ENCODE data around the gene LAD1. TPM values are rescaled to one million over a fixed set of nuclear protein-coding genes. Genes with fewer than 3 reads are reported as not detected.
A peak's percentile ranks its signal among the peaks of the same experiment; 100 is the strongest.

The LAD1 gene
- total RNA-seq, 1 donor from 2014 or later: 12.4 TPM

DNA sequence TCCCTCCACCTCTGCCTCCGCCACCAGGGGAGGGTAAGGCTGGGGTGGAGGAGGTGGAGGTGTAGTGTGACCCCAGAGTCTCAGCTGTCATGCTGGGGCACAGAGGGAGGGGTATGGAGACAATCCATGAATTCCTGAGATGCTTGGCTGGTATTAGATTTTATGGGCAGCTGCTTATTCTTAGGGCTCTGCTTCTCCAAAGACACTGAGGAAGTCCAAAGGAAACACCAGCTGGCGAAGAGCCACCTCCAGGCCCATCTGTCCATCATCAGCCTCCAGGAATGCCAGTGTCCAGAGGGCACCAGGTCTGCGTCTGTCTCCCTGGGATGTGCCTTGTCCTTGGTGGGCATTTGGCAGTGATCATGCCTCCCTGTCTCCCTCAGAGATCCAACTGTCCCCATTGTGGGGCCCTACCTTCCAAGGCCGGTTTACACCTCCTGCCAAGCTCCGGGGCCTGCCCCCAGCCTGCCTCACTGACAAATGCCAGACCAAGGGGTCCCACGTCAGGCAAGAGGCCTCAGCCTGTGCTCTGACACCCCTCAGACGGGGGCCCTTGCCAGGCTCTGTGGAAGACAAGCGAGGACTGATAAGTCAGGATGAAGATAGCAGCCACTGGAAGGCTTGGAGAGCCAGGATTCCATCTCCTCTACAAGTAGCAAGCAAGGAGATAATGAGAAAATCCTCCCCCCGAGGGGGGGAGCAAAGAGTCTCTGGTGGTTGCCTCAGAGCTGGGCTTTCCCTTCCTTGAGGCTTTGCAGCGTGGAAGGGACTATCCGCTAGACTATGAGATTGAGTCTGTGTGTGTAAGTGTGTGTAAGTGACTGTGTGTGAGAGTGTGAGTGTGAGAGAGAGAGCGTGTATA, 20.9 kb upstream of the LAD1 start:
- intact Hi-C loops (cut with DNase I): no loop called here
- DNase-seq (ENCODE audit: low spot score): no peak

- DNase-seq (ENCODE audit: low spot score): no peak
These were observed 20.1 kb upstream of the LAD1 start for GRCh38 chr1:201419256-201419655.

GRCh38 chr1:201418461-201418860, 19.3 kb upstream of the LAD1 start:
- no peak for DNase-seq (ENCODE audit: low spot score)
- intact Hi-C loops (cut with DNase I): no loop called here

More at GRCh38 chr1:201419256-201419655, 20.1 kb upstream of the LAD1 start:
- intact Hi-C loops (cut with DNase I): no loop called here

DNA sequence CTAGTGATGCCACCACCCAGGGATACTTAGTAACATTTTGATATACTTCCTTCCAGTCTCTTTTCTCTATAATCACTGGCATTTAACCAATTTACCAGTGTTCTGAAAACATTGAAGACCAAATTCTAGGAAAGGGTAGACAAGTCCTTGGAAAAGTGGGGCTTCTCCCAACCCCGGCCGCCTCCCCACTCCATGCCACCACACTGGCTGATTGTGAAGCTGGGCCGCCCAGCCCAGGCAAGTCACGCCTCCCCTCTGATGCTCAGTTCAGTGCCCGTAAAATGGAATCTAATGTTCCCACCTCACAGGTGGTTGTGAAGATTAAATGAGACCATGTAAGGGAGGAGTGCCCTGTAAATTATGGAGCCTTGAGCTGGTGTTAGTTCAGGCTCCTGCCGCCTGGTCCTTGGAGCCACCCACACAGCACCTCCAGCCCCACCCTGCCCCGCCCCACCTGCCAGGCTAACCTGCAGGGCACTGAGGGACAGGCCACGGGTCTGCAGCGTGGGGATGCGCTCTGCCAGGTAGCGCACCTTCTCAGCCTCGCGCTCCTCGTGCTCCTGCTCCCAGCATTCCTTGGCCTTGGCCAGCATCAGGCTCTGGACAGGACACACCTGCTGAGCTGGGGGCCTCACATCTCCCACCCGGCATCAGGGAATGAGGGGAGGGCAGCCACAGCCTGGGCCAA, 15.1 kb upstream of the LAD1 start:
- intact Hi-C loops (cut with DNase I): no loop called here

DNA sequence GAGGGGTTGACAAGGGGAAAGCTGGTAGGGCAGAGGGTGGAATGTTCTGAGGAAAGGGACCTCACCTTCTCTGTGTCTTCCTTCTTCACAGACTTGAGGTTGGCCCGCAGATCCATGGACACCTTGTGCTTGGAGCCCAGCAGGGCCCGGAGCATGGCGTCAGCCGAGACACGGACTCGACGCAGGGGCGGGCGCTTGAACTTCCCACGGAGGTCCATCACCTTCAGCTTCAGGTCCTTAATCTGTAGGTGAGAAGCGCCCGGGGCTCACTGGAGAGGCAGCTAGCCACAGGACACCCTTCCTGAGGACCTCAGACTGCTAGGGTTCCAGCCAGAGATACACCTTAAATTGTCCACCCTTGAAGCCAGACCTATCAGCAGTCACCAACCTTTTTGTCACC, 12.2 kb upstream of the LAD1 start:
- intact Hi-C loops (cut with DNase I): no loop called here
- no peak for DNase-seq (ENCODE audit: low spot score)

More for the DNA sequence above, 15.1 kb upstream of the LAD1 start:
- no peak for DNase-seq (ENCODE audit: low spot score)

DNA sequence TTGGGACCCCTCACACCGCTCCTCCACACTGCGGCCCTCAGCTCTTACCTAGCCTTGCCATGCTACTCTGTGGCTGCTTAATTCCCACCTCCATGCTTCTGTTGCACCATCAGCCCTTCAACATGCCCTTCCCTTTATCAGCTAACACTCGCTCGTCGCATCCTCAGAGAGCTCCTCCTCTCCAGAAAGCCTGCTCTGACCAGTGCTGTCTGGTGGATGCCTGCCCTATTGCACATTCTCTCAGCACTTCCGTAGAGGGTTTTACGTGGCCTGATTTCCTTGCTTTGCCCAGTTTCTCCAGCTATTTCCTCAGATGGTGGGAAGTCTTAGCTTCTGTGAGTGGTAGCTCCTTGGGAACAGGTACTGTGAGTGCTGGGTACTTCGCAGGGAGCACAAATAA, 10.3 kb upstream of the LAD1 start:
- intact Hi-C loops (cut with DNase I): no loop called here
- DNase-seq (ENCODE audit: low spot score): no peak

GRCh38 chr1:201408834-201409200, 9.7 kb upstream of the LAD1 start:
- no peak for DNase-seq (ENCODE audit: low spot score)
- intact Hi-C loops (cut with DNase I): no loop called here

DNA sequence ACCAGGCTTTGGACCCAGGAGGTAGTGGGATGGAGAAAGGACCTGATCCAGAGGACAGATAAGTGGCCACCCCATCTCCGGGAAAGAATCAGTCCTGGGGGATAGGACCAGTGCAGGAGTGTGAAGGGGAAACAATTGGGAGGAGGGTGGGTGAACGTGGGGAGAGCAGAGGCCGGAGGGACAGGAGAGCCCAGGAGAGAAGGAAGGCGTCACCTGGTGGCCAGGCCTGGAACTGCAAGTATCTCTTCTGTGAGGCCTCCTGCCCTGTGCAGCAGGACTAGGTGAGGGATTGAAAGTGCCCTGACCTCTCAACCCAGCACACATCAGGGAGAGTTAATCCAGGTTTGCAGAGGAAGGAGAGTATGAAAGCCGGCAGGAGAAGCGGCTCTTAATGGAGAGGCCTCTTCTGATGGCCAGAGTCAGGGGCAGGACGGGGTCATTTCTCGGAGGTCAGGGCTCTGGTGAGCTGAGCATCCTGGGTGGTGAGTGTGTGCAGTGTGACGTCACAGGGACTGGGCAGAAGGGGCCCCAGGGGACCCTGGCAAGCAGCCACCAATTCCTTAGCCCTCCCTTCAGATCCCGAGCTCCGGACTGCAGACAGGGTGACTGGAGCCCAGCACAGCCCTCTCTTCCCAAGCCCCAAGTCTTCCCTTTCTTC, 9.2 kb upstream of the LAD1 start:
- DNase-seq (ENCODE audit: low spot score): peak; percentile 84
- intact Hi-C loops (cut with DNase I): no loop called here

DNA sequence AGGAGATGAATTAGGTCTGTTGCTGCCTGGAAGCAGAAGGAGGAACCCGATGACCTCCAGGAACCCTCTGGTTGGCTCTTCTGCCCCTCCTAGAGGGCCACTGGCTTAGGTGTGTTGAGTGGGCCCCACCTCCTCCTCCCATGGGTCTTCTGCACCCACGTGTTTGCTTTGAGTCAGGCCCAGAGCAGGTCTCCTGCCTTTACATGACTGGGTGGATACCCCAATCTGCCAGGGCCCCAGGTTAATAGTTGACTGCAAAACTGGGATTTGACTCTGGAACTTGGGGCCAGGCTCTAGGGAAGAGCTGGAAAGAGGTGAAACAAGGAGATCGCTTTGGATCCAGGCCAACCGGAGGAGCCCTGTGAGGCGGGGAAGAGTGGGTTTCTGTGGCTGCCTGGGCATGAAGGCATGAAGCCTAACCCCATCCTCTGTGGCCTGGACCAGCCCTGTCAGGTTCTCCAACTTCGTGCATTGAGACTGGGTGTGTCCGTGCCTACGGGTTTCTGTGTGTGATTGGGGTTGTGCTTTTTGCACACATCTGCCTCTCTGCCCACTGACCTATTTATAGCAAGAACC, 7.8 kb upstream of the LAD1 start:
- intact Hi-C loops (cut with DNase I): loop anchor here (2.0 kb wide), 1 partner anchor 20 kb away; no protein-coding TSS in a partner anchor
- no peak for DNase-seq (ENCODE audit: low spot score)

DNA sequence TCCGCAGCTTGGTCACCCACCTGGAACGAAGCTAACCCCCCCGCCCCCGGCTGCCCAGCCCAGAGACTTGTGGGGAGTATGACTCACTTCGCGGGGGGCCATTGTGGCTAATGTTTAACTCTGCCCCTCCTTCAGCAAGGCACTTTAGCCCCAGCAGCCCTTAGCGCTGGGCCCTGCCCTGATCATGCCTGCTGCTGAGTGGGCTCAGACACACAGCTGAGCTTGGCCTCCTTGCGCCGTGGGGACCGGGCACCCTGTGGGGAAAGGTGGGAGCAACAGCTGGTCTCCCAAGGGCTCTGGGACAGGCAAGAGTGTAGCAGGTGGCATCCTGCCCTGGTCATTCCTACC, 6.3 kb upstream of the LAD1 start:
- intact Hi-C loops (cut with DNase I): no loop called here
- no peak for DNase-seq (ENCODE audit: low spot score)

DNA sequence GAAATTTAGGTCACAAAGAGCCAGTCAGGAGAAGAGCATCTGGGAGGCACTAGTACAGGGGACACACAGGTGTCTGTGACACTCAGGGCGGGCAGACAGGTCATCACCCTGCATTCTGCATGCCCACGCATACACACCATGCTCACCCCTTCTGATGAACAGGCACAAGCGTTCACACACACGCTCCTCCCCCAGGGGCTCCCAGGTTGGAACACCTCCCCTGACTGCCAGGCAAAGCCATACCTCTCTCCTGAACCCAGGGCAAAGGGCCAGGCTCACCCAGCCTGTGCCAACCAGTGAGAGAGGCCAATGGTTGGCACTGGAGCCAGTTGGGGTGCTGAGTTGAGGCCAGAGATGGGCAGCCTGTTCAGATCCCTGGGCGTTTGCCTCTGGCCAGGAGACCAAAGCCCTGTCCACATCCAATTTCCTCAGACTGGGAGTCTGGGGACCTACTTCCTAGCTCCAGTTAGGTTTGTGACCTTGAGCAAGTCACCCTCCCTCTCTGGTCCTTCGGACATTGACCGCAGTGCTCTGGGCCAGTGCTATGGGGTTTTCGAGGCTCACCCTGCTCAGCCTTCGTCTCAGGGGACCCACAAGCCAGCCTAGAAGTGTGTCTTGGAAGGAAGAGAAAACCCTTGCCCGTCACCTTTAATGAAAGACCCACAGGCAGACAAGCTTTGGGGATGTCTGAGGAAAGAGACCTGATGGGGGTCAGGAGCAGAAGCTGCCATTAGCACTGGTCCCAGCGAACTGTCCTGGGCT, 5.8 kb upstream of the LAD1 start:
- intact Hi-C loops (cut with DNase I): loop anchor here (5.0 kb wide), 1 partner anchor 133 kb away; no protein-coding TSS in a partner anchor
- no peak for DNase-seq (ENCODE audit: low spot score)

- intact Hi-C loops (cut with DNase I): loop anchor here (5.0 kb wide), 1 partner anchor 132 kb away; no protein-coding TSS in a partner anchor
- DNase-seq (ENCODE audit: low spot score): no peak
These were observed 4.9 kb upstream of the LAD1 start for GRCh38 chr1:201404055-201404454.

DNA sequence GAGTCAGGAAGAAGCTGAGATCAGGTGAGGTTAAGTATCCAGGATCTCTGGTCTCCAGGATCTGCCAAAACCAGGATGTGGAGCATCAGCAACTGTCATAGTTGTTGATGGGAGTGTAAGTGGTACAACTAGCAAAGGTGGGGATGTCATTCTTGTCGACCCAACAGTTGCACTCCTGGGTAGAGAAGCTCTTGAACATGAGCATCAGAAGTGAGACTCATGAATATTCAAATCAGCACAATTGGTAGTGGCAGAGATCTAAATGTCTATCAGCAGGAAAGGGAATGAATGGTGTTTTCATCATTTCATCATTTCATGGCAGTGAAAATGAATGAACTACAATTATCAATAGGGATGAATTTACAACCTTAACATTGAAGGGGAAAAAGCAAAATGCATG, 4.2 kb upstream of the LAD1 start:
- intact Hi-C loops (cut with DNase I): loop anchor here (5.0 kb wide), 1 partner anchor 131 kb away; no protein-coding TSS in a partner anchor
- DNase-seq (ENCODE audit: low spot score): no peak

- intact Hi-C loops (cut with DNase I): loop anchor here (5.0 kb wide), 1 partner anchor 129 kb away; no protein-coding TSS in a partner anchor
- DNase-seq (ENCODE audit: low spot score): no peak
These were observed 2.6 kb upstream of the LAD1 start for GRCh38 chr1:201401700-201402099.

DNA sequence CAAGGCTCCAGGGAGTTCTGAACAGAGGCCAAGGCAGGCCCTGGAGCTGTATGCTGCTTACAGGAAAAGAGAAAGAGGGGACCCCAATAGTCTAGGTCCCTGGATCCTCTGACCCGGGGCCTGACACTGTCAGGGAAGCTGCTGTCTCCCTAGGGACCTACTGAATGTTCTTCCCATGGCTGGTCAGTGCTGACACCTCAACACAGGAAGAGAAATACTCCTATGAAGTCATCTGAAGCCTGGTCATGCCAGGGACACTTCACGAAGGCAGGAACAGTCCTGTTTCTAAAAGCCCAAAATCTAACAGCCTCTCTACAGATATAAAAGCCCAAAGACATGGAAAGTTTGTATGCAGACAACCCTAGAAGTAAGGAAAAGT, 1.7 kb upstream of the LAD1 start:
- DNase-seq (ENCODE audit: low spot score): no peak
- intact Hi-C loops (cut with DNase I): loop anchor here (5.0 kb wide), 1 partner anchor 129 kb away; no protein-coding TSS in a partner anchor

DNA sequence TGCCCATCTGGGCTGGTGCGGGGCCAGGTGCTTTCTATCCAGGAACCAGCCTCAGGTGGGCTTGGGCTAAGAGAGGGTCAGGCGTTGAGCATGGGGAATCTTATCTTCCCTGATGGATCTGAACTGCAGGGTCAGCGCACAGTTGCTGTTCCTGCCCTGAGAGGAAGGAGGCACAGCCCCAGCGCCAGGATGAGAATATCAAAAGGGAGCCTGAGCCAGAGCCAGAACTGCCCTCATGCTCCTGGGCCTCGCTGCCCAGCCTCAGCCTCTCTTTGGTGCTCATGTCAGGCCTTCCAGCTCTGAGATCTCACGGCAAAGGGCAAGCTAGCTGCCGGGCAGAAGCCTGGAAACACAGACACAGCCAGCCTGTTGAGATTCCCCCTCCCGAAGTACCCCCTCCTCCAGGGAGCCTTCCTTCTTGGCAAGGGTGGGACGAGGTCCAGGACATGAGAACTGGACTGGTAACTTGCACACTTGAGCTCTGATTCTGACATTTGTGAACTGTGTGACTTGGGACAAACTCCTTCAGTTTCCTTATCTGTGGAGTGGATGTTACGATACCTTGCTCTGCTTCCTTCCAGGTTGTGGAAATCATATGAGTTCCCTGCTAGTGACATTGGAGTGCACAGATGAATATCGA, 1.2 kb upstream of the LAD1 start:
- intact Hi-C loops (cut with DNase I): loop anchor here (5.0 kb wide), 1 partner anchor 128 kb away; no protein-coding TSS in a partner anchor
- no peak for DNase-seq (ENCODE audit: low spot score)

DNA sequence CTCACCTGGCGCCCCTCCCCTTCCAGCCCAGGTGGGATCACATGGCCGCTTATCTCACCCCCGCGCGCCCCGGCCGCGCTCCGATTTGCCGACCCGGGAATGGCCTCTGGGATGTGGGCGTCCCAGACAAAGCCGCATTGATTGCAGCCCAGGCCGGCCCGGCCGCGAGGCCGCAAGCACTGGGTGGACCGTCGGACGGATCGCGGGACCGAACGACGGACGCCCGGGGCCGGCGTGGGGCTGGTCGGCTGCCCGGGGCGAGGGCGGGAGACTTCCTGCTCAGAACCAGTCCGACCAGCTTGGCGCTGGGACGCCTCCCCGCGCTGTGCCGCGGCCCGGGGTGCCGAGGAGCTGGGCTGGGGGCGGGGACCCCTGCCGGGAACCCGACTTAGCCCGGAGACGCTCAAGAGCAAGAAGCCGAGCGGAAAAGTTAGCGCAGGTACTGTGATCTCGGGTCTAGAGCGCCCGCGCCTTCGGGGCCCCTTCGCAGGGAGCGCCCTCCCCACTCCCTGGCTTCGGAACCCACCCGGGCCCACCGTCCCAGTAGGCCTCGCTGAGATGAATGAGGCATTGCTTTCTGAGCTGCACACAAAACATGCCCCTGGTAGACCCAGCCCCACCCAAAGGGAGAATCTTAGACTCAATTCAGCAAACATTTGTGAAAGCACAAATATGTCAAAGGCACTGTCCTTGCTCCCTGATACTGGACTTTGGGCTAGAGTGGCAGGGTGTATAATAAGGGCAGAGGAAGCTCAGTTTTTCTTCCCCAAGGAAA, 415 bp upstream of the LAD1 start:
- no peak for DNase-seq (ENCODE audit: low spot score)
- intact Hi-C loops (cut with DNase I): loop anchor here (5.0 kb wide), 1 partner anchor 127 kb away; no protein-coding TSS in a partner anchor

GRCh38 chr1:201397675-201398074, 1.4 kb downstream of the LAD1 start:
- DNase-seq (ENCODE audit: low spot score): no peak
- intact Hi-C loops (cut with DNase I): no loop called here

Data from cardiac septum (tissue), 1 donor.